GM21381 (cell line): ENCODE measurements around the gene MICALL1.
"Not testable (repeated sequence)": the region's sequence is repeated elsewhere in the genome, so short reads cannot be mapped to it uniquely, and the experiment has no call there.

Source experiments
- ATAC-seq: cut with Tn5 transposase; IDR thresholded peaks from one replicate; pipeline ENCODE4 v1.9.1; 2021; ENCODE audit warnings: mild to moderate bottlenecking, moderate library complexity; ENCODE audit not compliant: unreplicated experiment

Gene MICALL1

GRCh38 chr22:37953437-37954179 lies 47.5 kb downstream of the MICALL1 start, which contains the start of the genes C22orf23 and POLR2F:
Gene C22orf23, minus strand, starts transcription at chr22:37953601. Its CDS starts 452 bp downstream, at chr22:37953149.
Gene POLR2F, plus strand, starts transcription at chr22:37953699. Its CDS starts 89 bp downstream, at chr22:37953788.
- peak; percentile 83 for ATAC-seq

- ATAC-seq, result no peak
Observed at GRCh38 chr22:37954686-37955085, 48.6 kb downstream of the MICALL1 start.

GRCh38 chr22:37955825-37956397 lies 49.8 kb downstream of the MICALL1 start:
- ATAC-seq, result not testable (repeated sequence)

GRCh38 chr22:37957232-37957631 lies 51.1 kb downstream of the MICALL1 start:
- no peak for ATAC-seq

GRCh38 chr22:37959231-37959825 lies 53.2 kb downstream of the MICALL1 start:
- no peak for ATAC-seq

GRCh38 chr22:37961062-37961461 lies 55.0 kb downstream of the MICALL1 start:
- ATAC-seq, result no peak

GRCh38 chr22:37965940-37966664 lies 60.0 kb downstream of the MICALL1 start:
- ATAC-seq, result no peak

- ATAC-seq, result no peak
Observed at GRCh38 chr22:37967147-37967546, 61.0 kb downstream of the MICALL1 start.

GRCh38 chr22:37967637-37968451 lies 61.7 kb downstream of the MICALL1 start:
- ATAC-seq, result no peak

- no peak for ATAC-seq
Observed at GRCh38 chr22:37968452-37969251, 62.6 kb downstream of the MICALL1 start.

GRCh38 chr22:37970864-37971263 lies 64.8 kb downstream of the MICALL1 start:
- no peak for ATAC-seq

GRCh38 chr22:37971475-37972434 lies 65.7 kb downstream of the MICALL1 start:
- ATAC-seq, result no peak

GRCh38 chr22:37972527-37972926 lies 66.4 kb downstream of the MICALL1 start:
- no peak for ATAC-seq

- ATAC-seq, result no peak
Observed at GRCh38 chr22:37973271-37974170, 67.4 kb downstream of the MICALL1 start.

GRCh38 chr22:37975153-37975552 lies 69.1 kb downstream of the MICALL1 start:
- ATAC-seq, result no peak

GRCh38 chr22:37976022-37976421 lies 69.9 kb downstream of the MICALL1 start:
- ATAC-seq, result not testable (repeated sequence)

GRCh38 chr22:37976547-37976946 lies 70.5 kb downstream of the MICALL1 start:
- no peak for ATAC-seq
